ENCODE data around the gene SCYGR5.

Gene SCYGR5

GRCh38 chr2:227674485-227674884 is 7.9 kb downstream of the SCYGR5 start:
- DNase-seq (ENCODE audit: low read depth in 2 of 2): no peak
- H3K4me3 ChIP-seq (replicated peaks in 1 of 2; ENCODE audit: low read depth in 2 of 2, low read length in 2 of 2): no peak overlapping the region
- TF ChIP-seq CTCF (IDR thresholded peaks at IDR 0.05; ENCODE audit: low read depth, low read length): no peak

GRCh38 chr2:227677928-227678327 is 11.3 kb downstream of the SCYGR5 start:
- H3K4me3 ChIP-seq (replicated peaks in 1 of 2; ENCODE audit: low read depth in 2 of 2, low read length in 2 of 2): no peak overlapping the region
- no peak for DNase-seq (ENCODE audit: low read depth in 2 of 2)
- no peak for TF ChIP-seq CTCF (IDR thresholded peaks at IDR 0.05; ENCODE audit: low read depth, low read length)

GRCh38 chr2:227684258-227684657 is 17.7 kb downstream of the SCYGR5 start:
- no peak for DNase-seq (ENCODE audit: low read depth in 2 of 2)
- no peak for TF ChIP-seq CTCF (IDR thresholded peaks at IDR 0.05; ENCODE audit: low read depth, low read length)
- H3K4me3 ChIP-seq (replicated peaks in 1 of 2; ENCODE audit: low read depth in 2 of 2, low read length in 2 of 2): no peak overlapping the region

GRCh38 chr2:227687189-227687588 is 20.6 kb downstream of the SCYGR5 start:
- H3K4me3 ChIP-seq (replicated peaks in 1 of 2; ENCODE audit: low read depth in 2 of 2, low read length in 2 of 2): no peak overlapping the region
- DNase-seq (ENCODE audit: low read depth in 2 of 2): peak in 1 of 2 donors; percentile 6
- no peak for TF ChIP-seq CTCF (IDR thresholded peaks at IDR 0.05; ENCODE audit: low read depth, low read length)

- H3K4me3 ChIP-seq (replicated peaks in 1 of 2; ENCODE audit: low read depth in 2 of 2, low read length in 2 of 2): no peak overlapping the region
- TF ChIP-seq CTCF (IDR thresholded peaks at IDR 0.05; ENCODE audit: low read depth, low read length): no peak
- peak in 1 of 2 donors; percentile 23 for DNase-seq (ENCODE audit: low read depth in 2 of 2)
Measured at GRCh38 chr2:227696990-227697679, 30.5 kb downstream of the SCYGR5 start.

GRCh38 chr2:227701556-227701955 is 35.0 kb downstream of the SCYGR5 start:
- no peak for TF ChIP-seq CTCF (IDR thresholded peaks at IDR 0.05; ENCODE audit: low read depth, low read length)
- H3K4me3 ChIP-seq (replicated peaks in 1 of 2; ENCODE audit: low read depth in 2 of 2, low read length in 2 of 2): no peak overlapping the region
- no peak for DNase-seq (ENCODE audit: low read depth in 2 of 2)

- H3K4me3 ChIP-seq (replicated peaks in 1 of 2; ENCODE audit: low read depth in 2 of 2, low read length in 2 of 2): no peak overlapping the region
- no peak for TF ChIP-seq CTCF (IDR thresholded peaks at IDR 0.05; ENCODE audit: low read depth, low read length)
Measured at GRCh38 chr2:227703280-227703732, 36.7 kb downstream of the SCYGR5 start.

More at GRCh38 chr2:227703280-227703732, 36.7 kb downstream of the SCYGR5 start:
- peak; percentile 42 to 51 for DNase-seq (ENCODE audit: low read depth in 2 of 2)

All from cardiac fibroblast (primary cell).